Upper lobe of left lung (tissue), 4 donors: ENCODE measurements around the gene OR52N5.

ENCODE experiments used
- CTCF ChIP-seq, 6 experiments: fragments of 450-650 bp in 4 of 6; fragments of 200-600 bp in 2 of 6; sonication (generic) in 2 of 6; IDR thresholded peaks; one replicate each; pipeline ENCODE4 v1.5.1; 2016 to 2019; ENCODE audit warnings: antibody characterized with exemption in 6 of 6
- POLR2A ChIP-seq, 4 donors: fragments of 450-650 bp; IDR thresholded peaks; one replicate each; pipeline ENCODE4 v1.5.1; 2016 to 2017; ENCODE audit warnings: antibody characterized with exemption in 4 of 4, mild to moderate bottlenecking in 2 of 4

GRCh38 chr11:5809905-5810795 lies 27.0 kb upstream of the OR52N5 start:
- TF ChIP-seq CTCF (IDR thresholded peaks at IDR 0.05) (no peak), POLR2A (IDR thresholded peaks at IDR 0.05) (no peak)
